HG03196 (cell line): Measurements from ENCODE around the gene SULT1A3.
"Not testable (repeated sequence)": the region's sequence is repeated elsewhere in the genome, so short reads cannot be mapped to it uniquely, and the experiment has no call there.

ENCODE experiments used
- ATAC-seq: cut with Tn5 transposase; IDR thresholded peaks from one replicate; pipeline ENCODE4 v1.9.1; 2021; ENCODE audit not compliant: unreplicated experiment

Gene SULT1A3

GRCh38 chr16:30199049-30199448, at the start of gene SULT1A3:
SULT1A3 (plus strand) TSS chr16:30199255; CDS start chr16:30200729, 1,474 bp downstream.
- not testable (repeated sequence) for ATAC-seq

GRCh38 chr16:30151091-30151490, 48.0 kb upstream of the SULT1A3 start:
- ATAC-seq, result no peak

GRCh38 chr16:30152517-30152916, 46.5 kb upstream of the SULT1A3 start:
- ATAC-seq, result no peak

- ATAC-seq, result no peak
These were observed 43.9 kb upstream of the SULT1A3 start for GRCh38 chr16:30155188-30155587.

- ATAC-seq, result no peak
These were observed 41.8 kb upstream of the SULT1A3 start for GRCh38 chr16:30157214-30157613.

GRCh38 chr16:30163538-30163937, 35.5 kb upstream of the SULT1A3 start:
- no peak for ATAC-seq

- no peak for ATAC-seq
These were observed 32.7 kb upstream of the SULT1A3 start for GRCh38 chr16:30166202-30166902.

GRCh38 chr16:30168746-30169145, 30.3 kb upstream of the SULT1A3 start:
- ATAC-seq, result not testable (repeated sequence)

GRCh38 chr16:30169416-30169815, 29.6 kb upstream of the SULT1A3 start:
- ATAC-seq, result not testable (repeated sequence)

- ATAC-seq, result not testable (repeated sequence)
These were observed 28.9 kb upstream of the SULT1A3 start for GRCh38 chr16:30170145-30170544.

GRCh38 chr16:30173054-30173453, 26.0 kb upstream of the SULT1A3 start:
- ATAC-seq, result no peak

- not testable (repeated sequence) for ATAC-seq
These were observed 22.2 kb upstream of the SULT1A3 start for GRCh38 chr16:30176876-30177275.

GRCh38 chr16:30179195-30179594, 19.9 kb upstream of the SULT1A3 start:
- ATAC-seq, result no peak

- ATAC-seq, result no peak
These were observed 19.1 kb upstream of the SULT1A3 start for GRCh38 chr16:30179931-30180330.

- no peak for ATAC-seq
These were observed 18.3 kb upstream of the SULT1A3 start for GRCh38 chr16:30180741-30181140.

GRCh38 chr16:30183233-30184095, 15.6 kb upstream of the SULT1A3 start, which contains the start of gene CORO1A:
CORO1A (plus strand) TSS chr16:30183602; CDS start chr16:30185210, 1,608 bp downstream.
- peak; percentile 38 for ATAC-seq

GRCh38 chr16:30184096-30184890, 14.8 kb upstream of the SULT1A3 start:
- ATAC-seq, result peak; percentile 39

- ATAC-seq, result no peak
These were observed 14.0 kb upstream of the SULT1A3 start for GRCh38 chr16:30184891-30185682.

GRCh38 chr16:30185683-30186421, 13.2 kb upstream of the SULT1A3 start:
- ATAC-seq, result no peak

GRCh38 chr16:30186444-30186781, 12.6 kb upstream of the SULT1A3 start:
- no peak for ATAC-seq
